Measurements from ENCODE around the gene ALDH2. TPM values are rescaled to one million over a fixed set of nuclear protein-coding genes. Genes with fewer than 3 reads are reported as not detected.
"Not testable (repeated sequence)": the region's sequence is repeated elsewhere in the genome, so short reads cannot be mapped to it uniquely, and the experiment has no call there.

ALDH2 gene
- total RNA-seq, 2 donors from 2014 or later, result 99.0 to 135 TPM

DNA sequence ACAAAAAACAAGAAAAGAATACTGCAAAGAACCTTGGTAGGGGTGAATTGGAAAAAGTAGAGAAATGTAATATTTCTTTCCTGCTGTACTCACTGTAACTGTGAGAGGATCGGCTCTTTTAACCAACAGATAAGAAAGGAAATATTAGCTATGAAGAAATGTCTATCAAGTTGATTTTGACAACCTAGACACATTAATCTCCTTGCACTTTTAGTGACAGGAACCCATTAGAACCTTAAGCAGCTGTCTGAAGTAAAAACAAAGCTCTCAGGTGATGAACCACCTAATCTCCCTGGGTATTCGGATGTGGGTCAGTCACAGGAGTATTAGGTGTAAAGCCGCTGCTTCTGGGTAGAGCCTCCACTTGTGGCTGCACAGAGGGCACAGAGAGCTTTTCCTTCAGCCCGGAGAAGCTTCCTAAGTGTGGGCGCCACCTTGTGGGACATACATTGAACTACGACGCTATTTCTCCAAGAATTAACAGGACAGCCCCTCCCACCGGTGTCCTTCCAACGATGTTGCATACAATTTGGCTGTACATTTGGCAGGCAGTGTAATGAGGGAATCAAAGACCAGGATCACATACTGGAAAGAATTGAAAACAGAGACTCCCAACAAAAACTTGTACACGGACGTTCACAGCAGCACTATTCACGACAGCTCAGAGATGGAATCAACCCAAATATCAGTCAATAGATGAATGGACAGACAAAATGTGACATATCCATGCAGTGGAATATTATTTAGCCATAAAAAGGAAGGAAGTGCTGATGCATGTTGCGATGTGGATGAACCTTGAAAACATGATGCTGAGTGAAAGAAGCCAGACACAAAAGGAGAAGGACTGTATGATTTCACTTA is 46.4 kb downstream of the ALDH2 start:
- no peaks in the 10 kb centered on the region for H3K27me3 ChIP-seq (replicated peaks; ENCODE audit: insufficient read depth)
- no peak overlapping the region for H3K4me3 ChIP-seq
- TF ChIP-seq, protein P1, sequence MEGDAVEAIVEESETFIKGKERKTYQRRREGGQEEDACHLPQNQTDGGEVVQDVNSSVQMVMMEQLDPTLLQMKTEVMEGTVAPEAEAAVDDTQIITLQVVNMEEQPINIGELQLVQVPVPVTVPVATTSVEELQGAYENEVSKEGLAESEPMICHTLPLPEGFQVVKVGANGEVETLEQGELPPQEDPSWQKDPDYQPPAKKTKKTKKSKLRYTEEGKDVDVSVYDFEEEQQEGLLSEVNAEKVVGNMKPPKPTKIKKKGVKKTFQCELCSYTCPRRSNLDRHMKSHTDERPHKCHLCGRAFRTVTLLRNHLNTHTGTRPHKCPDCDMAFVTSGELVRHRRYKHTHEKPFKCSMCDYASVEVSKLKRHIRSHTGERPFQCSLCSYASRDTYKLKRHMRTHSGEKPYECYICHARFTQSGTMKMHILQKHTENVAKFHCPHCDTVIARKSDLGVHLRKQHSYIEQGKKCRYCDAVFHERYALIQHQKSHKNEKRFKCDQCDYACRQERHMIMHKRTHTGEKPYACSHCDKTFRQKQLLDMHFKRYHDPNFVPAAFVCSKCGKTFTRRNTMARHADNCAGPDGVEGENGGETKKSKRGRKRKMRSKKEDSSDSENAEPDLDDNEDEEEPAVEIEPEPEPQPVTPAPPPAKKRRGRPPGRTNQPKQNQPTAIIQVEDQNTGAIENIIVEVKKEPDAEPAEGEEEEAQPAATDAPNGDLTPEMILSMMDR (IDR thresholded peaks at IDR 0.05), result peak; percentile 81
- ATAC-seq (ENCODE audit: insufficient number of reproducible peaks, low FRiP score, low read depth), result peak; percentile 57
- peaks cover 30% of the 10 kb centered on the region for H3K36me3 ChIP-seq
- H3K4me1 ChIP-seq (ENCODE audit: control insufficient read depth in 1 of 2, low read depth in 2 of 2), result peaks cover 0 to 6% of the 10 kb centered on the region in 2 donors
- H3K27ac ChIP-seq, result no peak overlapping the region
- no peaks in the 10 kb centered on the region for H3K9me3 ChIP-seq
- peak; percentile 24 for DNase-seq (ENCODE audit: low spot score)

DNA sequence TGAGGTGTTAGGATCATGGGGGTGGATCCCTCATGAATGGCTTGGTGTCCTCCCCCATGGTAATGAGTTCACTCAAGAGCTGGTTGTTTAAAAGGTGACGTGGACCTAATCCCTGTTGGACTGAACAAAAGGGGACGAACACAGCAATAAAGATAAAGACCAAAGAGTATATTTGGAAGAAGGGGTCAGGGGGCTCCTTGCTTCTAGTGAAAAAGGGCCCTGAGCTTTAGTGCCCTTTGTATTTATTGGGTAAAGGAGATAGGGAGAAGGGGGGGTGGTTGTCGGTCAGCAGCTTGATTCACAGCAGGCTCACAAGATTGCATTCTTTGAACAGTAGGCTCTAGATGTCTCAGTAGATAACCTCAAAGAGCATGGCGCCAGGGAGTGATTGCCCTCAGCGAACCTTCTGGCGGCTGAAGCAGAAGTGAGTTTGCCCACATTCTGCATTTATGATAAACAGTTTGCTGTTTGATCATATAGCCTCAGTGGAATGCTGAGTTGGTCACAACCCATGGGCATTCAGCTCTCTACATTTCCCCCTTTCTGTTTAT is 49.4 kb downstream of the ALDH2 start:
- TF ChIP-seq, protein P1 (IDR thresholded peaks at IDR 0.05), result no peak
- peaks cover 6% of the 10 kb centered on the region for H3K36me3 ChIP-seq
- no peak overlapping the region for H3K27ac ChIP-seq
- H3K4me1 ChIP-seq (ENCODE audit: control insufficient read depth in 1 of 2, low read depth in 2 of 2), result peaks cover 0 to 6% of the 10 kb centered on the region in 2 donors
- DNase-seq (ENCODE audit: low spot score) (no peak), ATAC-seq (ENCODE audit: insufficient number of reproducible peaks, low FRiP score, low read depth) (no peak)
- no peaks in the 10 kb centered on the region for H3K9me3 ChIP-seq
- H3K27me3 ChIP-seq (replicated peaks; ENCODE audit: insufficient read depth), result no peaks in the 10 kb centered on the region
- no peak overlapping the region for H3K4me3 ChIP-seq

DNA sequence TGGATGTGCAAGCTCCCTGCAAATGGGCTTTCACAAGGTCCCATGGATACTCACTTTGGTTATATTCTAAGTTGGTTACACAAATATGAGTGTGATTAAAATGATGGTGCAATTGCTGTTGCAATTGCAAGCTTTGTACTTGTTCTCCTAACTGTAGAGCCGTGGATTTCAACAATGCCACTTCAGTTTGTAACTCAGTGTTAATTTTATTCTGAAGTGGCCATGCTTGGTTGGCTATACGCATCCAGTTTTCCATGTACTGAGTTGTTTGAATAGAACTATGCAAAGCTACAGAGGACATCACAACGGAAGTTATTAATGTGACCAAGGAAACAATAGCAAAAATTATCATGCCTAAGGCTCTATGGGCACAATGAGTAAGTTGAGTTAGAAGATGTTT is 50.2 kb downstream of the ALDH2 start:
- not testable (repeated sequence) for H3K36me3 ChIP-seq; H3K9me3 ChIP-seq; DNase-seq (ENCODE audit: low spot score); H3K27ac ChIP-seq; H3K4me3 ChIP-seq; ATAC-seq (ENCODE audit: insufficient number of reproducible peaks, low FRiP score, low read depth); H3K27me3 ChIP-seq (replicated peaks; ENCODE audit: insufficient read depth); H3K4me1 ChIP-seq (ENCODE audit: control insufficient read depth in 1 of 2, low read depth in 2 of 2)

GRCh38 chr12:111818340-111818739 is 51.6 kb downstream of the ALDH2 start:
- TF ChIP-seq, protein P1 (IDR thresholded peaks at IDR 0.05), result no peak
- no peaks in the 10 kb centered on the region for H3K36me3 ChIP-seq
- no peak overlapping the region for H3K27ac ChIP-seq
- H3K4me1 ChIP-seq (ENCODE audit: control insufficient read depth in 1 of 2, low read depth in 2 of 2), result peaks cover 0 to under 1% of the 10 kb centered on the region in 2 donors
- H3K27me3 ChIP-seq (replicated peaks; ENCODE audit: insufficient read depth), result no peaks in the 10 kb centered on the region
- ATAC-seq (ENCODE audit: insufficient number of reproducible peaks, low FRiP score, low read depth), result no peak
- H3K4me3 ChIP-seq, result no peak overlapping the region
- DNase-seq (ENCODE audit: low spot score), result no peak
- H3K9me3 ChIP-seq, result no peaks in the 10 kb centered on the region

DNA sequence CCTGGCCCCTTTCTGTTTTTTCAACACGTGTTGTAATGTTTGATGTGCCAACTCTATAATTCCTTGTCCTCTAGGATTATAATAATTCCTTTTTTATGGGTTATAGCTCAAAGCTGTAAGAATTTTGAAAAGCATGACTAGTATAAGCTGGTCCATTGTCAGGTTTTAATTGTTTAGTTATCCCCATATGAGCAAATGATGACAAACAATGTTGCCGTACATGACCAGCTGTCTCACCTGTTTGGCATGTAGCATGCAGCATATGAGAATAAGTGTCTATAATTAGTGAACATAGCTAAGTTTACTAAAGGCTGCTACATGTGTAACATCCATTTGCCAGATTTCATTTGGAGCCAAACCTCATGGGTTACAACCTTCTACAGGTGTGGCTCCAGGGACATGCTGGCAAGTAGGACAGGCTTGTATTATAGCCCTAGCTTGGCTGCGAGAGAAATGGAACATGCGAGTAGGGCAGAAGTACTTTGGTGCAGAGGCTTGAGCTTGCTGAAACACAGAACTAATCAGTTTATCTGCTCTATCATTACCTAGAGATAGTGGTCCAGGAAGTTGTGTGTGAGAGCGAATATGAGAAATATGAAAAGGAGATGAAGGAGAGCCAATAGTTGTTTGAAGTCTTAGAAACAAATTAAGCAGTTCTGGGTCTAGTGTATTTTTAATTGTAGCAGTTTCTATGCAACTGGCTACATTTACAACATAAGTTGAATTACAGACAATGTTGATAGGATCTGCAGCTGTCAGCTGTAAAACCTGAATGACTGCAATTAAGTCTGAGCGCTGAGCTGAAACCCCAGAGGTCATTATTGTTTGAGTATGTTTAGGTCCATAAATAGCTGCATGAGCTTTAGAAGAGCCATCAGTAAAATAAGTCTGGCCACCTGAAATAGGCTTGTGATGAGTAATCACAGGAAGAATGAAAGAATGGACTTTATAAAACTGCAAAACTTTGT is 52.7 kb downstream of the ALDH2 start:
- DNase-seq (ENCODE audit: low spot score) (no peak), ATAC-seq (ENCODE audit: insufficient number of reproducible peaks, low FRiP score, low read depth) (no peak)
- Histone ChIP-seq H3K27me3 (replicated peaks; ENCODE audit: insufficient read depth) (no peaks in the 10 kb centered on the region), H3K27ac (no peak overlapping the region), H3K9me3 (no peaks in the 10 kb centered on the region), H3K36me3 (no peaks in the 10 kb centered on the region), H3K4me1 (ENCODE audit: control insufficient read depth in 1 of 2, low read depth in 2 of 2) (no peaks in the 10 kb centered on the region), H3K4me3 (no peak overlapping the region)
- TF ChIP-seq, protein P1 (IDR thresholded peaks at IDR 0.05), result no peak

GRCh38 chr12:111820828-111821227 is 54.1 kb downstream of the ALDH2 start:
- not testable (repeated sequence) for DNase-seq (ENCODE audit: low spot score); H3K4me1 ChIP-seq (ENCODE audit: control insufficient read depth in 1 of 2, low read depth in 2 of 2); H3K9me3 ChIP-seq; H3K27me3 ChIP-seq (replicated peaks; ENCODE audit: insufficient read depth); H3K27ac ChIP-seq; H3K4me3 ChIP-seq; H3K36me3 ChIP-seq; ATAC-seq (ENCODE audit: insufficient number of reproducible peaks, low FRiP score, low read depth)
